PC-9 (cell line): ENCODE data around the gene E4F1. TPM values are rescaled to one million over a fixed set of nuclear protein-coding genes. Genes with fewer than 3 reads are reported as not detected.
A peak's percentile ranks its signal among the peaks of the same experiment; 100 is the strongest.

Experiments used
- BruUV-seq: library from RNA; stranded (reverse); fragments of 400-500 nt; replicated peaks from 2 replicates; lab custom pipeline; 2021; lab: Mats Ljungman, UMichigan
- CTCF ChIA-PET: fragments of 300-600 bp; sonication (Branson Sonifier 250); formaldehyde crosslinking; loops from one replicate; lab custom pipeline; 2022; ENCODE audit warnings: antibody characterized with exemption; lab: Charles Lee
- POLR2A ChIA-PET: fragments of 300-600 bp; sonication (Branson Sonifier 250); formaldehyde crosslinking; loops from one replicate; lab custom pipeline; 2022; ENCODE audit warnings: antibody characterized with exemption; ENCODE audit not compliant: unreplicated experiment; lab: Charles Lee
- DNase-seq, 2 experiments: peaks; one replicate each; pipeline versions ENCODE4 v3.0.0 to v3.0.0-alpha.2; 2015 to 2022; ENCODE audit warnings: mixed read lengths in 1 of 2
- H2AFZ ChIP-seq: fragments of 200-600 bp; sonication (generic); 2 replicates; pipeline ENCODE4 v1.8.1; 2017; ENCODE audit warnings: antibody characterized with exemption
- H3F3A ChIP-seq: fragments of 200-600 bp; sonication (generic); 2 replicates; pipeline ENCODE4 v1.8.1; 2017; ENCODE audit warnings: antibody characterized with exemption, mild to moderate bottlenecking, low read depth; ENCODE audit not compliant: insufficient read depth
- H3K27ac ChIP-seq: fragments of 200-600 bp; sonication (generic); 2 replicates; pipeline ENCODE4 v1.6.1; 2016; ENCODE audit warnings: mixed run types
- H3K27me3 ChIP-seq: fragments of 200-600 bp; sonication (generic); 2 replicates; pipeline ENCODE4 v1.6.1; 2016; ENCODE audit warnings: low read depth, mixed run types; ENCODE audit not compliant: insufficient read depth
- H3K36me3 ChIP-seq: fragments of 200-600 bp; sonication (generic); 2 replicates; pipeline ENCODE4 v1.6.1; 2016; ENCODE audit warnings: low read depth, mixed run types
- H3K4me1 ChIP-seq: fragments of 200-600 bp; sonication (generic); replicated peaks from 2 replicates; pipeline ENCODE4 v1.6.1; 2016; ENCODE audit warnings: mixed run types; ENCODE audit not compliant: insufficient read depth
- H3K4me2 ChIP-seq: fragments of 200-600 bp; sonication (generic); 2 replicates; pipeline ENCODE4 v1.6.1; 2017; ENCODE audit warnings: mixed run types
- H3K4me3 ChIP-seq: fragments of 200-600 bp; sonication (generic); 2 replicates; pipeline ENCODE4 v1.6.1; 2016; ENCODE audit warnings: mixed run types
- H3K79me2 ChIP-seq: fragments of 200-600 bp; sonication (generic); 2 replicates; pipeline ENCODE4 v1.6.1; 2017; ENCODE audit warnings: low read depth, mixed run types
- H3K9me2 ChIP-seq: fragments of 200-600 bp; sonication (generic); 2 replicates; pipeline ENCODE4 v1.8.1; 2017; ENCODE audit warnings: mild to moderate bottlenecking; ENCODE audit not compliant: insufficient read depth
- H3K9me3 ChIP-seq: fragments of 200-600 bp; sonication (generic); 2 replicates; pipeline ENCODE4 v1.8.1; 2016; ENCODE audit warnings: low read depth; ENCODE audit not compliant: insufficient read depth
- H4K20me1 ChIP-seq: fragments of 200-600 bp; sonication (generic); 2 replicates; pipeline ENCODE4 v1.8.1; 2017; ENCODE audit not compliant: insufficient read depth
- EZH2 ChIP-seq: fragments of 200-600 bp; sonication (generic); IDR thresholded peaks from 2 replicates; pipeline ENCODE4 v1.8.0; 2017; ENCODE audit warnings: antibody characterized with exemption, low read depth
- intact Hi-C: fragments of 100-400 bp; cut with micrococcal nuclease; formaldehyde crosslinking; loops from one replicate; pipeline ENCODE4 v1.10.0; 2022; ENCODE audit not compliant: unreplicated experiment
- total RNA-seq: library from RNA; stranded (reverse); gene quantifications from 2 replicates; pipeline ENCODE4 v1.2.3, GENCODE V29; 2021
- TF ChIP-seq, protein P1 (sequence below): fragments of 200-600 bp; sonication (generic); conservative IDR thresholded peaks from 2 replicates; pipeline ENCODE4 v1.6.1; 2017; ENCODE audit warnings: mixed run types, antibody characterized with exemption, mild to moderate bottlenecking, moderate library complexity

The E4F1 gene
- total RNA-seq, 1 experiment from 2014 or later = 38.8 TPM

DNA sequence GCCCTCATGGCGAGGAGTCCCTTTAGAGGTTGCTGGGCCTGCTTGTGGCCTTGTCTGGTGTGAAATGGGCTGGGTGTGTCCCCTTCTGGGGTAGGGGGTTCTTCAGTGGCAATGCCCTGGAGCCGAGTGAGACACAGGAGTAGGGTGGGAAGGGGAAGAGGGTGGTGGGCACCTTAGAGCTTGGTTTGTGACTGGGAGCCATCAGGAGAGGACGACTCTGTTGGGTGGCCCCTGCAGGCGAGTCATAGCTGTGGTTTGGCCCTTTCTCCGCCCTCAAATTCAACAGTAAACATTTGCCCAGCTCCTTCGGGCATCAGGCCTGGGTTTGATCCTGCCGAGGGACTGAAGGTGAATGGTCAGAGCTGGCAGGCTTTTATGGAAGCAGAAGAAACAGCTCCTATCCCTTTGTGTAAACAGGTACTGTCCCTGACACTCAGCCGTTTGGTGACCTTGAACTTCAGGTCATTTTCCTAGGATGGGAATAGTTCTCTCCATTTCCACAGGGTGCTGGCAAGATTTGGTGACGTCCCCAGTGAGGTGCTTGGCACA is 2.9 kb downstream of the E4F1 start:
- intact Hi-C loops = loop anchor here (10.0 kb wide), 1 partner anchor 678 kb away; no protein-coding TSS in a partner anchor
- no peak for TF ChIP-seq EZH2
- TF ChIP-seq, protein P1, sequence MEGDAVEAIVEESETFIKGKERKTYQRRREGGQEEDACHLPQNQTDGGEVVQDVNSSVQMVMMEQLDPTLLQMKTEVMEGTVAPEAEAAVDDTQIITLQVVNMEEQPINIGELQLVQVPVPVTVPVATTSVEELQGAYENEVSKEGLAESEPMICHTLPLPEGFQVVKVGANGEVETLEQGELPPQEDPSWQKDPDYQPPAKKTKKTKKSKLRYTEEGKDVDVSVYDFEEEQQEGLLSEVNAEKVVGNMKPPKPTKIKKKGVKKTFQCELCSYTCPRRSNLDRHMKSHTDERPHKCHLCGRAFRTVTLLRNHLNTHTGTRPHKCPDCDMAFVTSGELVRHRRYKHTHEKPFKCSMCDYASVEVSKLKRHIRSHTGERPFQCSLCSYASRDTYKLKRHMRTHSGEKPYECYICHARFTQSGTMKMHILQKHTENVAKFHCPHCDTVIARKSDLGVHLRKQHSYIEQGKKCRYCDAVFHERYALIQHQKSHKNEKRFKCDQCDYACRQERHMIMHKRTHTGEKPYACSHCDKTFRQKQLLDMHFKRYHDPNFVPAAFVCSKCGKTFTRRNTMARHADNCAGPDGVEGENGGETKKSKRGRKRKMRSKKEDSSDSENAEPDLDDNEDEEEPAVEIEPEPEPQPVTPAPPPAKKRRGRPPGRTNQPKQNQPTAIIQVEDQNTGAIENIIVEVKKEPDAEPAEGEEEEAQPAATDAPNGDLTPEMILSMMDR = no peak
- BruUV-seq = no TSS peak
- Histone ChIP-seq H3F3A (peaks cover 18% of the 10 kb centered on the region), H3K4me1 (peaks cover 20% of the 10 kb centered on the region), H3K4me3 (no peak overlapping the region), H4K20me1 (peaks cover 41% of the 10 kb centered on the region), H3K27me3 (no peaks in the 10 kb centered on the region), H3K9me2 (no peaks in the 10 kb centered on the region), H3K9me3 (no peaks in the 10 kb centered on the region), H3K27ac (no peak overlapping the region), H3K79me2 (peaks cover 51% of the 10 kb centered on the region), H2AFZ (no peak overlapping the region), H3K36me3 (peaks cover 4% of the 10 kb centered on the region; the same call in 1 of the 2 replicates), H3K4me2 (peak overlapping the region; percentile 57)
- CTCF ChIA-PET = interaction anchor here (0.6 kb wide), 1 partner anchor 136 kb away, joined by 6 read pairs; no protein-coding TSS in a partner anchor
- POLR2A ChIA-PET = interaction anchor here (0.5 to 0.8 kb wide), 4 partner anchors 16 to 247 kb away, joined by 3 to 8 read pairs (median 6); no protein-coding TSS in a partner anchor
- DNase-seq = no peak

DNA sequence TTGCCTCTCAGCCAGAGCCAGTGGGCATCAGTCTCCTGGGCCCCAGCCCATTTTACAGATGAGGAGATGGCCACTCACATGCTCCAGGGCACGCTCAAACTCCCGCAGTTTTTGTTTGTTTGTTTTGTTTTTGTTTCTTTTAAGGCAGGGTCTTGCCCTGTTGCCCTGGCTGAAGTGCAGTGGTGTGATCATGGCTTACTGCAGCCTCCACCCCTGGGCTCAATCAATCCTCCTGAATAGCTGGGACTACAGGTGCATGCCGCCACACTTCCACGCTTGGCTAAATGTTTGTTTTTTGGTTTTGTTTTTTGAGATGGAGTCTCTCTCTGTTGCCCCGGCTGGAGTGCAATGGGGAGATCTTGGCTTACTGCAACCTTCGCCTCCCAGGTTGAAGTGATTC is 3.5 kb downstream of the E4F1 start:
- POLR2A ChIA-PET = interaction anchor here (0.5 to 0.8 kb wide), 4 partner anchors 15 to 191 kb away, joined by 3 to 8 read pairs (median 6); no protein-coding TSS in a partner anchor

DNA sequence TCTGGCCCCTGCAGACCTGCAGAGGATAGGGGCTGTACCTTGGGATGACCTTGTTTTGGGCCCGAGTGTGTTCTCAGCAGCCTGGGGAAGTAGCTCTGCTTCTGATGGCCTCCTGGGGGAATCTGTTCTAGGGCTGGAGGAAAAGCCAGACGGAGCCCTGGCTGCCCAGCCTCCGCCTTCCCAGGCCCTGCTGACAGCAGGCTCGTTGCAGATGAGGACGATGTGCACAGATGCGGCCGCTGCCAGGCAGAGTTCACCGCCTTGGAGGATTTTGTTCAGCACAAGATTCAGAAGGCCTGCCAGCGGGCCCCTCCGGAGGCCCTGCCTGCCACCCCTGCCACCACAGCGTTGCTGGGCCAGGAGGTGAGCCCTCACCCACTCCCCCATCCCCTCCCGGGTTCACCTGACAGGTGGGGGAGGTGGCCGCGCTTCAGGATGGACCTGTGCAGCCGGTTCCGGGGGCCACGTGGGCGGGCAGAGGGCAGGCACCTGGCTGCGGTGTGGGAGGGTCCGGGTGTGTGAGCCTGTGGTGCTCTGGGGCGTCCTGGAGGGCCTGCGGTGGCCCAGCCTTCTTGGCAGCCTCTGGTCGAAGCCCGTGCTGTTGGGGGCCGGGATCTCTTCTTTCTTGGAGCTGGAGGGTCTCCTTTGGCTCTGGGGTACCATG is 4.9 kb downstream of the E4F1 start:
- peaks cover 4% of the 10 kb centered on the region; the same call in 1 of the 2 replicates for H3K36me3 ChIP-seq
- TF ChIP-seq, protein P1 = no peak
- TF ChIP-seq EZH2 = no peak
- peaks cover 13% of the 10 kb centered on the region; the same call in 1 of the 2 replicates for H3F3A ChIP-seq
- no peak for DNase-seq
- H3K9me3 ChIP-seq = no peaks in the 10 kb centered on the region
- H3K4me1 ChIP-seq = peaks cover 20% of the 10 kb centered on the region
- CTCF ChIA-PET = interaction anchor here (0.5 to 0.6 kb wide), 2 partner anchors 40 to 86 kb away, joined by 8 to 17 read pairs; no protein-coding TSS in a partner anchor
- peaks cover 41% of the 10 kb centered on the region for H4K20me1 ChIP-seq
- POLR2A ChIA-PET = no interaction called here
- H3K27me3 ChIP-seq = no peaks in the 10 kb centered on the region
- intact Hi-C loops = loop anchor here (10.0 kb wide), 1 partner anchor 677 kb away; no protein-coding TSS in a partner anchor
- H3K79me2 ChIP-seq = peaks cover 51% of the 10 kb centered on the region
- no peak overlapping the region for H3K4me2 ChIP-seq
- no TSS peak for BruUV-seq
- H3K9me2 ChIP-seq = no peaks in the 10 kb centered on the region
- no peak overlapping the region for H3K4me3 ChIP-seq
- H3K27ac ChIP-seq = no peak overlapping the region
- H2AFZ ChIP-seq = no peak overlapping the region

More for the DNA sequence above, 3.5 kb downstream of the E4F1 start:
- no peak overlapping the region for H2AFZ ChIP-seq
- H3K4me1 ChIP-seq = peaks cover 20% of the 10 kb centered on the region
- H3K27ac ChIP-seq = no peak overlapping the region
- peaks cover 51% of the 10 kb centered on the region for H3K79me2 ChIP-seq
- H3K4me2 ChIP-seq = peak overlapping the region; percentile 57; the same call in 1 of the 2 replicates
- H3F3A ChIP-seq = peaks cover 18% of the 10 kb centered on the region
- no peaks in the 10 kb centered on the region for H3K9me2 ChIP-seq
- BruUV-seq = no TSS peak
- DNase-seq = no peak
- TF ChIP-seq, protein P1 = no peak
- TF ChIP-seq EZH2 = no peak
- no peaks in the 10 kb centered on the region for H3K27me3 ChIP-seq
- peaks cover 41% of the 10 kb centered on the region for H4K20me1 ChIP-seq
- intact Hi-C loops = loop anchor here (10.0 kb wide), 1 partner anchor 678 kb away; no protein-coding TSS in a partner anchor
- no peak overlapping the region for H3K4me3 ChIP-seq
- H3K36me3 ChIP-seq = peaks cover 4% of the 10 kb centered on the region; the same call in 1 of the 2 replicates
- H3K9me3 ChIP-seq = no peaks in the 10 kb centered on the region
- CTCF ChIA-PET = no interaction called here
